ENCODE results near the gene CACNA1C.

GRCh38 chr12:2652011-2652400 is 599.2 kb downstream of the CACNA1C start:
- TF ChIP-seq TAF1 (IDR thresholded peaks at IDR 0.05; ENCODE audit: low read depth, low read length) = no peak
- TF ChIP-seq POLR2AphosphoS5 (IDR thresholded peaks at IDR 0.05; ENCODE audit: low read depth, low read length) = no peak

Measured in GM12891 (cell line).